Measurements from ENCODE around the gene RCCD1. TPM values are rescaled to one million over a fixed set of nuclear protein-coding genes. Genes with fewer than 3 reads are reported as not detected.

The RCCD1 gene
- total RNA-seq, 1 experiment from 2014 or later: 26.1 TPM

GRCh38 chr15:90947577-90948357 lies 6.9 kb upstream of the RCCD1 start:
- no TSS peak for BruUV-seq (replicated peaks)
- H3K36me3 ChIP-seq (ENCODE audit: control insufficient read depth, insufficient read depth, low read length): peaks cover 1% of the 10 kb centered on the region; the same call in 1 of the 2 replicates
- Mint-ChIP-seq H3K9me3 (ENCODE audit: unreplicated experiment) (no peaks in the 10 kb centered on the region), H3K27ac (ENCODE audit: unreplicated experiment) (no peak overlapping the region), H3K36me3 (ENCODE audit: insufficient read depth, unreplicated experiment) (peaks cover 49% of the 10 kb centered on the region), H3K4me3 (ENCODE audit: unreplicated experiment) (no peak overlapping the region), H3K4me1 (ENCODE audit: low read depth, unreplicated experiment) (no peaks in the 10 kb centered on the region), H3K27me3 (ENCODE audit: insufficient read depth, unreplicated experiment) (no peaks in the 10 kb centered on the region)
- no peak for TF ChIP-seq CTCF (IDR thresholded peaks at IDR 0.05; ENCODE audit: insufficient read depth in 1 of 2, low read depth in 1 of 2, low read length in 1 of 2, severe bottlenecking in 1 of 2, unreplicated experiment in 1 of 2)
- H3K4me3 ChIP-seq (ENCODE audit: low read depth, low read length): no peak overlapping the region
- ChIA-PET CTCF (no interaction called here), POLR2A (no interaction called here)
- no peaks in the 10 kb centered on the region for H3K27me3 ChIP-seq (replicated peaks; ENCODE audit: control insufficient read depth, insufficient read depth, low read length)
- no peak for DNase-seq
- intact Hi-C loops (cut with micrococcal nuclease; ENCODE audit: unreplicated experiment): no loop called here
- H3K9me3 ChIP-seq: no peaks in the 10 kb centered on the region
- no peaks in the 10 kb centered on the region for H3K4me1 ChIP-seq

GRCh38 chr15:90948506-90948905 lies 6.2 kb upstream of the RCCD1 start:
- Mint-ChIP-seq H3K4me3 (ENCODE audit: unreplicated experiment) (no peak overlapping the region), H3K9me3 (ENCODE audit: unreplicated experiment) (no peaks in the 10 kb centered on the region), H3K27ac (ENCODE audit: unreplicated experiment) (no peak overlapping the region), H3K4me1 (ENCODE audit: low read depth, unreplicated experiment) (peaks cover 2% of the 10 kb centered on the region), H3K36me3 (ENCODE audit: insufficient read depth, unreplicated experiment) (peaks cover 52% of the 10 kb centered on the region), H3K27me3 (ENCODE audit: insufficient read depth, unreplicated experiment) (no peaks in the 10 kb centered on the region)
- Histone ChIP-seq H3K9me3 (no peaks in the 10 kb centered on the region), H3K27me3 (replicated peaks; ENCODE audit: control insufficient read depth, insufficient read depth, low read length) (no peaks in the 10 kb centered on the region), H3K4me1 (no peaks in the 10 kb centered on the region), H3K4me3 (ENCODE audit: low read depth, low read length) (no peak overlapping the region), H3K36me3 (ENCODE audit: control insufficient read depth, insufficient read depth, low read length) (peaks cover 1% of the 10 kb centered on the region; the same call in 1 of the 2 replicates)
- intact Hi-C loops (cut with micrococcal nuclease; ENCODE audit: unreplicated experiment): no loop called here
- DNase-seq: no peak
- no peak for TF ChIP-seq CTCF (IDR thresholded peaks at IDR 0.05; ENCODE audit: insufficient read depth in 1 of 2, low read depth in 1 of 2, low read length in 1 of 2, severe bottlenecking in 1 of 2, unreplicated experiment in 1 of 2)
- POLR2A ChIA-PET: no interaction called here
- CTCF ChIA-PET: no interaction called here
- BruUV-seq (replicated peaks): no TSS peak

- Mint-ChIP-seq H3K4me3 (ENCODE audit: unreplicated experiment) (no peak overlapping the region), H3K9me3 (ENCODE audit: unreplicated experiment) (no peaks in the 10 kb centered on the region), H3K27me3 (ENCODE audit: insufficient read depth, unreplicated experiment) (no peaks in the 10 kb centered on the region), H3K27ac (ENCODE audit: unreplicated experiment) (no peak overlapping the region), H3K36me3 (ENCODE audit: insufficient read depth, unreplicated experiment) (peaks cover 54% of the 10 kb centered on the region), H3K4me1 (ENCODE audit: low read depth, unreplicated experiment) (peaks cover 9% of the 10 kb centered on the region)
- intact Hi-C loops (cut with micrococcal nuclease; ENCODE audit: unreplicated experiment): no loop called here
- Histone ChIP-seq H3K27me3 (replicated peaks; ENCODE audit: control insufficient read depth, insufficient read depth, low read length) (no peaks in the 10 kb centered on the region), H3K4me1 (no peaks in the 10 kb centered on the region), H3K9me3 (no peaks in the 10 kb centered on the region), H3K36me3 (ENCODE audit: control insufficient read depth, insufficient read depth, low read length) (peaks cover 1% of the 10 kb centered on the region), H3K4me3 (ENCODE audit: low read depth, low read length) (no peak overlapping the region)
- no TSS peak for BruUV-seq (replicated peaks)
- DNase-seq: no peak
- POLR2A ChIA-PET: no interaction called here
- TF ChIP-seq CTCF (IDR thresholded peaks at IDR 0.05; ENCODE audit: insufficient read depth in 1 of 2, low read depth in 1 of 2, low read length in 1 of 2, severe bottlenecking in 1 of 2, unreplicated experiment in 1 of 2): no peak
- CTCF ChIA-PET: interaction anchor here (0.6 kb wide), 1 partner anchor 87 kb away, joined by 5 read pairs; no protein-coding TSS in a partner anchor
These were observed 4.6 kb upstream of the RCCD1 start for GRCh38 chr15:90949979-90950675.

All from Caco-2 (cell line).